Measurements from ENCODE around the gene CYP3A5.

GRCh38 chr7:99694201-99694911 lies 14.6 kb upstream of the CYP3A5 start:
- TF ChIP-seq CTCF (IDR thresholded peaks at IDR 0.05; ENCODE audit: control extremely low read depth in 1 of 3, insufficient read depth in 1 of 3, low read depth in 1 of 3, low read length in 3 of 3) (no peak), SIX5 (IDR thresholded peaks at IDR 0.05; ENCODE audit: low read depth, low read length) (no peak), KDM4A (IDR thresholded peaks at IDR 0.05; ENCODE audit: low read depth, low read length, severe bottlenecking) (no peak), EGR1 (IDR thresholded peaks at IDR 0.05; ENCODE audit: borderline replicate concordance, low read depth, low read length) (no peak), SAP30 (IDR thresholded peaks at IDR 0.05; ENCODE audit: insufficient read depth, insufficient replicate concordance, low read length) (no peak), EP300 (IDR thresholded peaks at IDR 0.05; ENCODE audit: borderline replicate concordance in 1 of 2, low read depth in 2 of 2, low read length in 2 of 2) (no peak), JUND (IDR thresholded peaks at IDR 0.05; ENCODE audit: low read length) (no peak), USF2 (IDR thresholded peaks at IDR 0.05; ENCODE audit: low read length) (no peak), MAX (IDR thresholded peaks at IDR 0.05) (no peak), RAD21 (IDR thresholded peaks at IDR 0.05 in 1 of 2, conservative IDR thresholded peaks at IDR 0.05 in 1 of 2; ENCODE audit: low read depth in 2 of 2, low read length in 2 of 2) (no peak), KDM1A (IDR thresholded peaks at IDR 0.05; ENCODE audit: borderline replicate concordance, low read length) (no peak)

All from H1 (cell line).